ENCODE measurements around the gene SLC9A1. TPM values are rescaled to one million over a fixed set of nuclear protein-coding genes. Genes with fewer than 3 reads are reported as not detected.
"Not testable (repeated sequence)": the region's sequence is repeated elsewhere in the genome, so short reads cannot be mapped to it uniquely, and the experiment has no call there.

The SLC9A1 gene
- polyA plus RNA-seq, 1 donor (not counting 4 experiments of a cell fraction or from before 2014, with no cell fraction given), result 12.4 TPM

DNA sequence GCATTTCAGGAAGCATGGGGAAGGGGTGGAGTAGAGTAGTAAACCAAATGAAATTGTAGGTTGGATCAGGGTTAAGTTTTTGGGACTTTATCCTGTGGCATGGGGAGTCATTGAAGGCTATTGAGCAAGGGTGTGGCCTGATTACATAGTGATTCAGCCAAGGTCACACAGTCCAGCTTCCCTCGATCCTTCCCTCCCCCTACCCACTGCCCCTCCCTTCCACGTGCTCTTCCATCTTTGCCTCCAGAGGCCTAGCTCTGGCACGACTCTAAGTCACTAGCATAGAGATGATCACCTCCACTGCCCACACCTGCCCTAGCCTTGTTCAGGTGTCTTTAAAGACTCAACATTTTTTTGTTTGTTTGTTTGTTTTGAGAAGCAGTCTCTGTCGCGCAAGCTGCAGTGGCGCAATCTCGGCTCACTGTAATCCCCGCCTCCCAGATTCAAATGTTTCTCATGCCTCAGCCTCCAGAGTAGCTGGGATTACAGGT, 37.2 kb upstream of the SLC9A1 start:
- Histone ChIP-seq H3K27ac (ENCODE audit: control insufficient read depth, insufficient read depth, low read length) (no peak overlapping the region), H2AFZ (ENCODE audit: control insufficient read depth, low read length) (no peak overlapping the region), H3K9me1 (ENCODE audit: control insufficient read depth, extremely low read depth, insufficient read depth, low read length) (no peaks in the 10 kb centered on the region), H3K27me3 (ENCODE audit: control insufficient read depth, extremely low read depth, insufficient read depth, low read length) (no peaks in the 10 kb centered on the region), H3K4me1 (ENCODE audit: control insufficient read depth, extremely low read depth, insufficient read depth, low read length) (peaks cover 13% of the 10 kb centered on the region), H3K4me2 (ENCODE audit: control insufficient read depth, extremely low read depth, insufficient read depth, low read depth, low read length) (no peak overlapping the region), H3K4me3 (ENCODE audit: control insufficient read depth in 2 of 3, extremely low read depth in 1 of 3, insufficient read depth in 2 of 3, low read depth in 1 of 3, low read length in 3 of 3) (no peak overlapping the region), H4K20me1 (ENCODE audit: control insufficient read depth, extremely low read depth, insufficient read depth, low read length) (no peaks in the 10 kb centered on the region), H3K79me2 (ENCODE audit: control insufficient read depth, insufficient read depth, low read length) (no peaks in the 10 kb centered on the region), H3K9me3 (ENCODE audit: control insufficient read depth, low read depth, low read length) (no peaks in the 10 kb centered on the region), H3K36me3 (ENCODE audit: control insufficient read depth in 2 of 2, extremely low read depth in 1 of 2, insufficient read depth in 2 of 2, low read length in 2 of 2) (no peaks in the 10 kb centered on the region), H3K9ac (ENCODE audit: control insufficient read depth, extremely low read depth, insufficient read depth, low read length) (no peak overlapping the region)
- no peak for FAIRE-seq
- DNase-seq (ENCODE audit: low read depth, low spot score), result no peak
- TF ChIP-seq, protein P1, sequence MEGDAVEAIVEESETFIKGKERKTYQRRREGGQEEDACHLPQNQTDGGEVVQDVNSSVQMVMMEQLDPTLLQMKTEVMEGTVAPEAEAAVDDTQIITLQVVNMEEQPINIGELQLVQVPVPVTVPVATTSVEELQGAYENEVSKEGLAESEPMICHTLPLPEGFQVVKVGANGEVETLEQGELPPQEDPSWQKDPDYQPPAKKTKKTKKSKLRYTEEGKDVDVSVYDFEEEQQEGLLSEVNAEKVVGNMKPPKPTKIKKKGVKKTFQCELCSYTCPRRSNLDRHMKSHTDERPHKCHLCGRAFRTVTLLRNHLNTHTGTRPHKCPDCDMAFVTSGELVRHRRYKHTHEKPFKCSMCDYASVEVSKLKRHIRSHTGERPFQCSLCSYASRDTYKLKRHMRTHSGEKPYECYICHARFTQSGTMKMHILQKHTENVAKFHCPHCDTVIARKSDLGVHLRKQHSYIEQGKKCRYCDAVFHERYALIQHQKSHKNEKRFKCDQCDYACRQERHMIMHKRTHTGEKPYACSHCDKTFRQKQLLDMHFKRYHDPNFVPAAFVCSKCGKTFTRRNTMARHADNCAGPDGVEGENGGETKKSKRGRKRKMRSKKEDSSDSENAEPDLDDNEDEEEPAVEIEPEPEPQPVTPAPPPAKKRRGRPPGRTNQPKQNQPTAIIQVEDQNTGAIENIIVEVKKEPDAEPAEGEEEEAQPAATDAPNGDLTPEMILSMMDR (optimal IDR thresholded peaks at IDR 0.05 in 1 of 3, IDR thresholded peaks at IDR 0.05 in 1 of 3, conservative IDR thresholded peaks at IDR 0.05 in 1 of 3; ENCODE audit: extremely low read depth in 1 of 3, insufficient read depth in 2 of 3, low read length in 3 of 3), result no peak
- no peak for TF ChIP-seq EZH2 (IDR thresholded peaks at IDR 0.05; ENCODE audit: low read length)
- dilution Hi-C loops (cut with MboI; ENCODE audit: extremely low pct_ligation_motif_present, low sequenced_read_pairs), result no loop called here

DNA sequence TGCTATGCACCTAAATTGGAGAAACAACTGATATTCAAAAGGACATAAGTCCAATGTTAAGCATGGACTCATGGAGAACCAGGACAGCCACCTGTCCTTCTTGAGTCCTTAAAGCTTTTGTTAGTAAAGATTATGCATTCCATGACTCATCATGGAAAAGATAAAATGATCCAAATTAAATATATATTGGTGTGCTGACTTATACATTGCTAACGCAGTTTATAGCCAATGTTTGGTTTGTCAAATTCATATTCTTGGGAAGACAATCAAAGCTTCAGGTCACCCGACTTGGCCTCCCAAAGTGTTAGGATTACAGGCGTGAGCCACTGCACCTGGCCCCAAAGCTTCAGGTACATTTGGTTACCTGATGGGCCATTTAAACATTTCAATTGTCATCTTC, 29.7 kb upstream of the SLC9A1 start:
- H3K4me1 ChIP-seq (ENCODE audit: control insufficient read depth, extremely low read depth, insufficient read depth, low read length); H3K4me2 ChIP-seq (ENCODE audit: control insufficient read depth, extremely low read depth, insufficient read depth, low read depth, low read length); H3K9ac ChIP-seq (ENCODE audit: control insufficient read depth, extremely low read depth, insufficient read depth, low read length); H2AFZ ChIP-seq (ENCODE audit: control insufficient read depth, low read length); H3K27ac ChIP-seq (ENCODE audit: control insufficient read depth, insufficient read depth, low read length); FAIRE-seq; H3K9me1 ChIP-seq (ENCODE audit: control insufficient read depth, extremely low read depth, insufficient read depth, low read length); H4K20me1 ChIP-seq (ENCODE audit: control insufficient read depth, extremely low read depth, insufficient read depth, low read length); H3K36me3 ChIP-seq (ENCODE audit: control insufficient read depth in 2 of 2, extremely low read depth in 1 of 2, insufficient read depth in 2 of 2, low read length in 2 of 2); H3K4me3 ChIP-seq (ENCODE audit: control insufficient read depth in 2 of 3, extremely low read depth in 1 of 3, insufficient read depth in 2 of 3, low read depth in 1 of 3, low read length in 3 of 3); H3K9me3 ChIP-seq (ENCODE audit: control insufficient read depth, low read depth, low read length); DNase-seq (ENCODE audit: low read depth, low spot score); H3K27me3 ChIP-seq (ENCODE audit: control insufficient read depth, extremely low read depth, insufficient read depth, low read length); dilution Hi-C loops (cut with MboI; ENCODE audit: extremely low pct_ligation_motif_present, low sequenced_read_pairs); H3K79me2 ChIP-seq (ENCODE audit: control insufficient read depth, insufficient read depth, low read length): not testable (repeated sequence)

GRCh38 chr1:27179979-27180378, 25.1 kb upstream of the SLC9A1 start:
- H3K27me3 ChIP-seq (ENCODE audit: control insufficient read depth, extremely low read depth, insufficient read depth, low read length), result no peaks in the 10 kb centered on the region
- TF ChIP-seq EZH2 (IDR thresholded peaks at IDR 0.05; ENCODE audit: low read length), result no peak
- TF ChIP-seq, protein P1 (optimal IDR thresholded peaks at IDR 0.05 in 1 of 3, IDR thresholded peaks at IDR 0.05 in 1 of 3, conservative IDR thresholded peaks at IDR 0.05 in 1 of 3; ENCODE audit: extremely low read depth in 1 of 3, insufficient read depth in 2 of 3, low read length in 3 of 3), result no peak
- DNase-seq (ENCODE audit: low read depth, low spot score) (no peak), FAIRE-seq (no peak)
- H3K9me1 ChIP-seq (ENCODE audit: control insufficient read depth, extremely low read depth, insufficient read depth, low read length), result no peaks in the 10 kb centered on the region
- no peaks in the 10 kb centered on the region for H3K79me2 ChIP-seq (ENCODE audit: control insufficient read depth, insufficient read depth, low read length)
- no peaks in the 10 kb centered on the region for H4K20me1 ChIP-seq (ENCODE audit: control insufficient read depth, extremely low read depth, insufficient read depth, low read length)
- no peak overlapping the region for H3K4me2 ChIP-seq (ENCODE audit: control insufficient read depth, extremely low read depth, insufficient read depth, low read depth, low read length)
- H3K27ac ChIP-seq (ENCODE audit: control insufficient read depth, insufficient read depth, low read length), result no peak overlapping the region
- H3K4me1 ChIP-seq (ENCODE audit: control insufficient read depth, extremely low read depth, insufficient read depth, low read length), result no peaks in the 10 kb centered on the region
- peaks cover 2% of the 10 kb centered on the region for H3K9me3 ChIP-seq (ENCODE audit: control insufficient read depth, low read depth, low read length)
- dilution Hi-C loops (cut with MboI; ENCODE audit: extremely low pct_ligation_motif_present, low sequenced_read_pairs), result no loop called here
- no peak overlapping the region for H2AFZ ChIP-seq (ENCODE audit: control insufficient read depth, low read length)
- H3K36me3 ChIP-seq (ENCODE audit: control insufficient read depth in 2 of 2, extremely low read depth in 1 of 2, insufficient read depth in 2 of 2, low read length in 2 of 2), result no peaks in the 10 kb centered on the region
- no peak overlapping the region for H3K4me3 ChIP-seq (ENCODE audit: control insufficient read depth in 2 of 3, extremely low read depth in 1 of 3, insufficient read depth in 2 of 3, low read depth in 1 of 3, low read length in 3 of 3)
- H3K9ac ChIP-seq (ENCODE audit: control insufficient read depth, extremely low read depth, insufficient read depth, low read length), result no peak overlapping the region

All from keratinocyte (primary cell).